ENCODE measurements around the gene FBXO48.
A peak's percentile ranks its signal among the peaks of the same experiment; 100 is the strongest.
"Not testable (repeated sequence)": the region's sequence is repeated elsewhere in the genome, so short reads cannot be mapped to it uniquely, and the experiment has no call there.

FBXO48 gene

GRCh38 chr2:68469935-68470334 lies 2.8 kb upstream of the FBXO48 start:
- DNase-seq: no peak

GRCh38 chr2:68468801-68469200 lies 1.7 kb upstream of the FBXO48 start:
- no peak for DNase-seq

DNA sequence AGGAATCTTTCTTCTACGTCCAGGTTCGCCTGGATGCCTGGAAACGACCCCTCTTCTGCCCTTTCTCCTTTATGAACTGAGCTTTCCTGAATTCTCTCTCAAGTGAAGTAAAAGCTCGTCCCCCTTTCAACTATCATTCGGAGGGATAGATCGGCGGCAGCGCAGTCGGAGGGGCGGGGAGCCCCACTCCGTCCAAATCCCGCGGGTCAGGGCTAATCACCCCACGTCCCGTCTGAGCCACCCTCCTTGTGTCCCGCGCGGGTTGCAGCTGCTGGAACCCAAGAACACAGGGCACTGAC lies 367 bp downstream of the FBXO48 start:
- no peak for DNase-seq

GRCh38 chr2:68466361-68466777 lies 725 bp downstream of the FBXO48 start:
- DNase-seq: no peak

- DNase-seq: no peak
These were observed 1.8 kb downstream of the FBXO48 start for GRCh38 chr2:68465081-68465916.

GRCh38 chr2:68464651-68465050 lies 2.4 kb downstream of the FBXO48 start:
- DNase-seq: no peak

DNA sequence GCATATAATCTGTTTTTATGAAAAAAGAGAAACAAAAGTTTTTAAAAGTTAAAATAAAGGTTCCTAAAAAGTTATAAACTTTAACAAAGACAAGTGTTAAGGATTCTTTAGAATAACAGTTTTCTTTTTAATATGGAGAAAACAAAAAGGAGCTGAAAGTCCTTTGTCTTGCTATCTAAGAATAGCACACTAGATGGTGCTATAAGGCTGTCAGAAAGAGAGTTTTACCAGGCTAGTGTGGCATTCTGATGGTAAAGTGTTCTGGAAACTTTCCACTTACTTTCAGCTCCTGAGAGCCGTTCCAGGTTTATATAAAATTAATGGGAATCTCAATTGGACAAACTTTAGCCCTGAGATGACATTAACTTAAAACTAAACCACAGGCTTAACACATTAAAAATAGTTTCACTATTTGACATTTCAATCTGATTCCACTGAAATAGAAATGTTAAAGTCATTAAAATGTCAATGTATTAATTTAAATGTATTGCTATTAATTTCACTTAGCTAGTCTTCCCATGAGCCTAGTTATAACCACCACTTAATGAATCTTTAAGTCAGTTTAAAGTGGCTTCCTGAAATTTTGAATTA lies 3.7 kb downstream of the FBXO48 start:
- DNase-seq: peak; percentile 44

DNA sequence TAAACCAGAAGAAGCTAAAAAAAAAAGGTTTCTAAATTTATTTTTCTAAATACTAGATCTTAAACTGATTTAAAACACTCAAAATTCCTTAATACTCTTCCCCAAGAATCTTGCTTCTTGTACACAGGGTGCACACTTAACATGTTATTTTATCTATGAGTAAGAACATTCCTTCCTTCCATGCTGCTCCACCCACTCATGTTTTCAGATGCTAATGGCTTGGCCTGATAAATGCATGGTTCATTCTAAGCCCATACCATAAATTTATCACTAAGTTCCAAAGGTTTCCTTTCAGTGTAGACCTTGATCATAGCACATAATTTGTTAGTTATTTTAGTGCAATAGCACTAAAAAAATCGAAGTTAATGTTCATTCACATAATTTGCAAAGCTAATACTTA lies 8.1 kb downstream of the FBXO48 start:
- no peak for DNase-seq

DNA sequence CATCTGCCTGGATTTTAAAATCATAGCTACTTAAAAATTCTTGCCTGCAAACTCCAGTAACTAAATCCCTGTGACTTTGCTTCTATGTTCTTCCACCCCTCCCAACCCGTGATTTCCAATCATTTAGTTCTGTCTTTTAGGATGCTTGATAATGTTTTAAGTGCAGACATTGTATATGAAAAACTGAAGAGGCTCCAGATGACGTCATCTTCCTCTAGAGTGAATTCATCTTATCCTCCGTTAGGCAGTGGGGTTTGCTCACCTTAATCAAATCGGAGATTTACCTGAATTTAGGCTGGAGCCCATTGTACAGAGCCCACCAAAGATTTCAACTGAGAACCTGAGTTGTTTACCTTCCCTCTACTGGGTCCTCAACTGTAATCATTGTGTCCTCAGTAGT lies 10.9 kb downstream of the FBXO48 start:
- DNase-seq: no peak

- no peak for DNase-seq
These were observed 12.4 kb downstream of the FBXO48 start for GRCh38 chr2:68454719-68455118.

- no peak for DNase-seq
These were observed 13.2 kb downstream of the FBXO48 start for GRCh38 chr2:68453761-68454360.

GRCh38 chr2:68452158-68452900 lies 14.8 kb downstream of the FBXO48 start:
- no peak for DNase-seq

DNA sequence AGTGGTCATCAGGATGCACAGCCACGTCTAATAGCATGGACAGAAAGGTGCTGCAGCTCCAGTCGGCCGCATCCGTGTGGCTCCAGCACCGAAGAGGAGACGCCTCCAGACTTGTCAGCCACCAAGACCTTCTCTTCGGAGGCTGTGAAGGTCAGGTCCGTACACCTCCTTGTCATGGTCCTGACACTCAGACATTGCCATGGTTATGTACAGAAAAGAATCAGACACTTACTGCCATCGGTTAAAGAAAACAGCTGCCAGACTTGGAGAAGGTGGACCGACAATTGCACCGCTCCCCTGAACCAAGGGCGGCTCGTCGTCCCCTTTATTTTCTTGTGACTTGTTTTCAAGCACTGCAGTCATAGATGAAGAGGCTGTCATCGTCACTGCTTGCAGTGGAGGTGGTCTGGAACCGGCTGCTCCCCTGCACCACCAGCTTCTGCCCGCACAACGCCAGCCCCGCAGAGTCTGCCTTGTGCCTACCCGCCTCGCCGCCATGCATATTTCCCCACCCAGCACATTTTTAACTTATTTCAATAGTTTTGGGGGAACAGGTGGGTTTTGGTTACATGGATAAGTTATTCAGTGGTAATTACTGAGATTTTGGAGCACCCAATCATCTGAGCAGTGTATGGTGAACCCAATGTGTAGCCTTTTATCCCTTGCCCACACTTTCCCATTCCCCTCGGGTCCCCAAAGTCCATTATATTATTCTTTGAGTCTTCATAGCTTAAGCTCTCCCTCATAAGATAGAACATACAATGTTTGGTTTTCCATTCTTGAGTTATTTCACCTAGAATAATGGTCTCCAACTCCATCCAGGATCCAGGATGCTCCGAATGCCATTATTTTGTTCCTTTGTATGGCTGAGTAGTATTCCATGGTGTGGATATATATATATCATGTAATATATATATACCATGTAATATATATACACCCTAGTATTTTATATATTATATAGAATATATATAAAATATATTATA lies 18.1 kb downstream of the FBXO48 start:
- DNase-seq: no peak

GRCh38 chr2:68447118-68447517 lies 20.0 kb downstream of the FBXO48 start:
- no peak for DNase-seq

DNA sequence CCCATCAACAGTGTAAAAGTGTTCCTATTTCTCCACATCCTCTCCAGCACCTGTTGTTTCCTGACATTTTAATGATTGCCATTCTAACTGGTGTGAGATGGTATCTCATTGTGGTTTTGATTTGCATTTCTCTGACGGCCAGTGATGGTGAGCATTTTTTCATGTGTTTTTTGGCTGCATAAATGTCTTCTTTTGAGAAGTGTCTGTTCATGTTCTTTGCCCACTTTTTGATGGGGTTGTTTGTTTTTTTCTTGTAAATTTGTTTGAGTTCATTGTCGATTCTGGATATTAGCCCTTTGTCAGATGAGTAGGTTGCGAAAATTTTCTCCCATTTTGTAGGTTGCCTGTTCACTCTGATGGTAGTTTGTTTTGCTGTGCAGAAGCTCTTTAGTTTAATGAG lies 20.7 kb downstream of the FBXO48 start:
- not testable (repeated sequence) for DNase-seq

- no peak for DNase-seq
These were observed 25.1 kb downstream of the FBXO48 start for GRCh38 chr2:68441994-68442322.

- peak; percentile 72 for DNase-seq
These were observed 25.7 kb downstream of the FBXO48 start for GRCh38 chr2:68441179-68441993.

- no peak for DNase-seq
These were observed 28.4 kb downstream of the FBXO48 start for GRCh38 chr2:68438455-68439303.

- no peak for DNase-seq
These were observed 30.8 kb downstream of the FBXO48 start for GRCh38 chr2:68436270-68436669.

- no peak for DNase-seq
These were observed 31.5 kb downstream of the FBXO48 start for GRCh38 chr2:68435615-68436014.

GRCh38 chr2:68434981-68435380 lies 32.1 kb downstream of the FBXO48 start:
- no peak for DNase-seq
